HS-27A (cell line): ENCODE data around the gene EIF4ENIF1.
"Not testable (repeated sequence)": the region's sequence is repeated elsewhere in the genome, so short reads cannot be mapped to it uniquely, and the experiment has no call there.

ENCODE experiments used
- DNase-seq: peaks from one replicate; pipeline ENCODE4 v3.0.0-alpha.2; 2012; ENCODE audit warnings: low read depth, missing footprints

The EIF4ENIF1 gene

GRCh38 chr22:31489632-31490495 lies at the start of gene EIF4ENIF1:
Gene EIF4ENIF1 (minus strand): TSS chr22:31489842. CDS start chr22:31488718, 1,124 bp downstream.
- DNase-seq: peak; percentile 47

GRCh38 chr22:31538815-31539214 lies 49.2 kb upstream of the EIF4ENIF1 start:
- DNase-seq: no peak

- DNase-seq: no peak
Observed at GRCh38 chr22:31537019-31537535, 47.4 kb upstream of the EIF4ENIF1 start.

GRCh38 chr22:31533374-31533773 lies 43.7 kb upstream of the EIF4ENIF1 start:
- DNase-seq: no peak

- no peak for DNase-seq
Observed at GRCh38 chr22:31532060-31532459, 42.4 kb upstream of the EIF4ENIF1 start.

GRCh38 chr22:31530823-31531195 lies 41.2 kb upstream of the EIF4ENIF1 start:
- no peak for DNase-seq

- no peak for DNase-seq
Observed at GRCh38 chr22:31526270-31526669, 36.6 kb upstream of the EIF4ENIF1 start.

- not testable (repeated sequence) for DNase-seq
Observed at GRCh38 chr22:31524132-31524531, 34.5 kb upstream of the EIF4ENIF1 start.

GRCh38 chr22:31520051-31520450 lies 30.4 kb upstream of the EIF4ENIF1 start:
- DNase-seq: no peak

GRCh38 chr22:31509061-31509762 lies 19.6 kb upstream of the EIF4ENIF1 start:
- DNase-seq: no peak

- DNase-seq: no peak
Observed at GRCh38 chr22:31508536-31508935, 18.9 kb upstream of the EIF4ENIF1 start.

- DNase-seq: not testable (repeated sequence)
Observed at GRCh38 chr22:31507517-31507916, 17.9 kb upstream of the EIF4ENIF1 start.

GRCh38 chr22:31504282-31504681 lies 14.6 kb upstream of the EIF4ENIF1 start:
- DNase-seq: no peak

GRCh38 chr22:31503211-31503964 lies 13.7 kb upstream of the EIF4ENIF1 start:
- no peak for DNase-seq

- DNase-seq: no peak
Observed at GRCh38 chr22:31501738-31502137, 12.1 kb upstream of the EIF4ENIF1 start.

GRCh38 chr22:31497148-31497938 lies 7.7 kb upstream of the EIF4ENIF1 start:
- DNase-seq: no peak

GRCh38 chr22:31496735-31497146 lies 7.1 kb upstream of the EIF4ENIF1 start:
- DNase-seq: no peak

- peak; percentile 52 for DNase-seq
Observed at GRCh38 chr22:31496007-31496734, 6.5 kb upstream of the EIF4ENIF1 start, which contains the start of gene SFI1. Gene SFI1 (plus strand): TSS chr22:31496536. CDS start chr22:31508285, 11,749 bp downstream.

- DNase-seq: no peak
Observed at GRCh38 chr22:31495343-31495742, 5.7 kb upstream of the EIF4ENIF1 start.

- not testable (repeated sequence) for DNase-seq
Observed at GRCh38 chr22:31493355-31493754, 3.7 kb upstream of the EIF4ENIF1 start.

GRCh38 chr22:31492151-31492550 lies 2.5 kb upstream of the EIF4ENIF1 start:
- no peak for DNase-seq
